ENCODE measurements around the gene TNS3. TPM values are rescaled to one million over a fixed set of nuclear protein-coding genes. Genes with fewer than 3 reads are reported as not detected.

Gene TNS3
- total RNA-seq, 1 experiment from 2014 or later = 147 TPM

DNA sequence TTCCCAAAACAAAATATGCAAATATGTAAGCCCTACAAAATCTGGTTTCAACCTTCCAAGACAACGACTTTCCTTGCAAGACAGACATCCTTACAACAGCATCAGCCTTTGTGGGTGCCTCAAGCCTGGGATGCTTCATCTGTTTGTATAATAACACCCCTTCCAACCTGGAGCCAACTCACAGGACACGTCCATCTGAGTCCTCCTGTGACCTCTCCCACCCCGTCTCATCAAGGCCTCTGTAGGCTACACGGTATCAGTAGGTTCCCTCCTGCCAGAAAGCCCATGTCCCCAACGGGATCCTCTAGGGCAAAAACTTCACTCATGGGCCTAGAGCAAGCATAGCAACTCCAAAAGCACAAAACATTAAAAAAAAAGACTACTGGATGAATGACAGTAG, 173.2 kb downstream of the TNS3 start:
- no peak for DNase-seq (ENCODE audit: low spot score)

DNA sequence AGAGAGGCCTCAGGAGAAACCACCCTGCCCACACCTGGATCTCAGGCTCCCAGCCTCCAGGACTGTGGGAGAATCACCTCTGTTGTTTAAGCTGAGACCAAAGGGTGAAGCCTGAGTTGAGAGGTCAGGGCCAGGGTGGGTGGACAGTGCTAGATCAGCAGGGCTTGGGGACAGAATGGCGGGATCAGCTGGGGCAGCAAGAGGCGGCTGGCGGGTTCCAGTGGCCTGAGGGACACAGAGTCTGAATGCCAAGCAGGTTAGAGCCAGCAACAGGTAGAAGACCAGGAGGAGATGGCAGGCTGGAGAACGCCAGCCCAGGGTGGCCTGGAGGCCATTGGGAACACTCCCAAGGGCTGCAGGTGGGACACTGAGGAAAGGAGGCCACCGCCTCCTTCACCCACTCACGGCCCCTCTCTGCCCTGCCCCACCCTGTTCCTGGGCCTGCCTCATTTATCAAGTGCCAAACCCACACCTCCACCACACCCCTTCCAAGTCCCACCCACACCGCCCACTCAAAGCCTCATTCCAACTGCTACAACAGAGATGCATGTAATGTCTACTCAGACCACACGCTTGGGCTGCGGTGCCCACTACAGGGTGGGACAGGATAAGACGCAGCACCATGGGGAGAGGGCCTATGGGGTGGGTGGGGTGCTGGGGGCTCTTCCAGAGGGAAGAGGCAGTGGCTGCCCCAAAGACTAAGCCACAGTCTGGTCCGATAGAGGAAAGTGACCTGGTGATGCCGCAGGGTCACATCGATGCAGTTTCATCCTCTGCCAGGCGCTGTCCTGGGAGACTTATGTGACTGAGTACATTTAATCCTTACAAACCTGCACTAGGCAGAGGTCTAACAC, 173.9 kb downstream of the TNS3 start:
- no peak for DNase-seq (ENCODE audit: low spot score)

DNA sequence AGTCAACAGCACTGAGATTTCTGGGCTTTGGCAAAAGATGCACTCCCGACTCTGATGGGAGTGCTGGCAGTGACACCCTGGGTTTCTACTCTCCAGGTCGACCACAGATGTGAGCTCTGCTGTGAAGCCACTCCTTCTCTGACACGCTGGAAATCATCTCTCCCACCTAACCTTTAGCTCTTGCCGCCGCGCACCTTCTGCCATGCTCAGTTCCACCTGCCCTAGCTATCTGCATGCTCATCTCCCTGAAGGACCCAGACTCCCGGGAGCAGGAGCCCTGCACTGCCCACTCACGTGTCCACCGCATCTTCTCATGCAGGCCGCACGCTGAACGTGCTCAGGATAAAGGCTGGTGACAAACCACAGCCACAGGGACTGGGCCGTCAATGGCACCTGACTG, 174.8 kb downstream of the TNS3 start:
- DNase-seq (ENCODE audit: low spot score) = no peak

DNA sequence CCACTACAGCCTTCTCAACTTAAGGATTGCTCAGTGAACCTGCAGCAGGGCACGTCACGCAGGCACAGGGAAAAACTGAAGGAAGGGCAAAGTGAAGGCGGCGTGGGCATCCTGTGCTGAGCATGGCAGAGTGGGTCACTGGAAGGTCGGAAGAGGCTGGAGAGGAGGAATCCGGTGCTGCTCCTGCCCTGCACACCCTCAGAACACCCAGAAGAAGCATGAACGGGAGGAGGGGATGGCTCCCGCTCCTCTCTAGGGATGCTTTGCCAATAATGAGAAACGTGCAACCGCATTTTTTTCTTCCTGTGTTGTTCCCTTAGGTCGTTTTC, 175.1 kb downstream of the TNS3 start:
- no peak for DNase-seq (ENCODE audit: low spot score)

DNA sequence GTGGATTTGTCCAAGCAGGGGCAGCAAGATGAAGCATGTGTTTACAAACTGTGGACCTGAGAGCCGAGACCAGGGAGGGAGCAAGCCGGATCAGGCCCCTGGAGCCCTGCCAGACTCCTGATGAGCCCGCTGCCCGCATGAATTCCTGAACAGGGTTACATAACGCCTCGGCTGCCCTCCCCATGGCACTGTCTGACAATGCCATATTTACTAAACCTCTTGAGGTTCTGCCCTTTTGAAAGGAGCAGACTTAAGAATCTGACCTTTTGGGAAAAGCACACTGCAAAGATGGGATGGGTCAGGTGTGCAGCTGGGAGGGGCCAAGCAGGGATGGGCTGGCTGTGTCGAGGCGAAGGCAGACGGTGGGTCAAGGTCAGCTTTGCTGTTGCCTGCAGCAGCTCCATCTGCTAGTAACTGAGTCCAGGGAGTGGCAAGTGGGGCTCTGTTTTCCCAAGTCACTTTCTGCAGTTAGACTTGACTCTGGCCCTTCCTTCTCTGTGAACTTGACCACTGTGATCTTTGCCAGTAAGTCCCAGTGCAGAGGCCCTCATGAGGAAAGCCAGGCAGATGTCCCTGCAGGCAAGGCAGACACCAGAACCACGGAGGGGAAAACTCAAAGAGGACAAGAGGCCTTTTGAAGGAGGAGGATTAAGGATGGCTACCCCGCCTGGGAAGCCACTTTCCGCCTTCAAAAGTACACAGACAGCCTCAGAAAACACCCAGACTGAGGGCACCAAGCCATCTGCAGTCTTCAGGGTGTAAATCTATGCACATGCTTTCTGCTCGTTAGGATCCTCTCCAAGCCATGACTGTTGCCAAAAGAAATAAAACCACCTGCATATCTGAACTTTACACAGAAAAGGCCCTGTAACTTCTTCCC, 175.8 kb downstream of the TNS3 start:
- peak; percentile 89 for DNase-seq (ENCODE audit: low spot score)

DNA sequence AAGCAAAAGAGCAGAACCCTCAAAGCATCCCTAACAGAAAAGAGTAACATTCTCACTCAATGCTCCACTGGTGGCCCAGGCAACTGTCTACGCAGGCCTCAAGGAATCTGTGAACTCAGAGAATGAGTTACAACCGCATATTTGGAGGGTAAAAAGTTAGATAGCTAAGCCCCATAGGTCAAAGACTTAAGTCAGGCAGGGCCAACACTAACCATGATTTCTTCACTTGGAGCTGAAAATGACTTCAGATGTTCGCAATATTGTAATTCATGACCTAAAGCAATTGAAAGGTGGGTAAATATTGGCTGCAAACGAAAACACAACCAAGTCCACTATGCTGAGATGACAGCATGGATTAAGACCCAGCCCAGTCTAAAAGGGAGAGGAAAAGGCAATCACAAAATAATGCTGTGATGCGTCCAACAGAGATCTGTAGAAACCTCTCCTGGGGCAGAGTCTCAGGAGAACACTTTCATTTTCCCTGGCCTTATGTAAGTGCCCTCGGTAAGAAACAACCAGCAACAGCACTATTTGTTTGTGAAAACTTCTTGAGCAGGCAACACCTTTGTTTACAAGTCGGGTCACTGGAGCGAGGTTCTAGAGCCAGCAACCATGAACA, 176.5 kb downstream of the TNS3 start:
- DNase-seq (ENCODE audit: low spot score) = no peak

DNA sequence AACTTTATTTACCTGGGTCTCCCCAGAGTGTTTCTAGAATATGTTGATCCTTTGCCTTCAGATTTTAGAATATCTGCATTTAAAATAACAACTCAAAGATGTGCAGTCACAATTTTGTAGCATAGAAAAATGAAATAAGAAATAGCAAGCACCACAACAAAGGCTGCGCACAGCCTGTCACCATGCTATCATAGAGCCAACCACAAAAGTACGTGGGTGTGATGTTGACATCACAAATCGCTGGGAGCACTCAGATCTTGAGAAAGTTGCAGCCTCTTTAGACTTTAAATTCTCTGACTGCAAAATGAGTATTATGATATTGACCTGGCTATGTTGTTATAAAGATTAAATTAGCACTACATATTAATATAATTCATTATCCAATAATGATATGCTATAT, 177.9 kb downstream of the TNS3 start:
- DNase-seq (ENCODE audit: low spot score) = no peak

DNA sequence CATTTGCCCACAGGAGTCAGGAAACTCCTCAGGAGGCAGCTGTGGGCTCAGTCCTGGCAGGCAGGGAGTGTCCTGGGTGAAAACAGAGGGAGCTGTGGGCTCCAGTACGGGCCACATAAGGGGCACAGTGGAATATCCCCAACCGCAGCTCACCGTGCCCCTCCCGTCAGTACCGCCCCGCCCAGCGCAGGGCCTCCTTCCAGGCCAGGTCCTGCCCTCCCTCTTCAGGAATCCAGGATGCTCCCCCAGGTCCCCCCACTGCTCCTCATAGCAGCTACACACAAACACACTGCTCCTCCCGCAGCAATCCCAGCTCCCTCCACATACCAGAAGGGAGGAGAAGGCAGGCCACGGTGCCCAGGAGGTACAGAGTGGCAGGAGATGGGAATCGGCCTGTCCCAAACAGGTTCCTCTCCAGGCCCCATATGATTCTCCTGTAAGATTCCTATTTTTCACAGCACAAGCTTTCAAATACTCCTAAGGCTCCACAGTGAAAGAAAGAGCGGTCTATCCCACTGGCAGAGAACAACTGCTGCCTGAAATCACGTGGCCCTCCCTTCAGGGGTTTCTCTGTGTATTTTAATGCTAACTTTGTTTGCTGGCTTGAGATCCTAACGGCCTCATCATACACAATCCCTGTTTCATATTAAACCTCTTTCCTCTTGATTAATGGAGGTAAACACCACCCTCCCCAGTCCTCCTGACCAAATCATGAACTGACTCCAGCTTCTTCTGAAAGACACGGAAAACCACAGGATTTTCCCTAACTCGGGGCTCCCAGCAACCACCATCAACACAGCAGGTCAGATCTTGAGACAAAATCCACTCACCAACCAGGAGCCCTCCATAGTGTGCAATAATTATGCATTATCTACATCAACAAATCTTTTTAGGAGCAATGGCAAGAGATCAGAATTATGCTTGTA, 178.7 kb downstream of the TNS3 start:
- DNase-seq (ENCODE audit: low spot score) = no peak

DNA sequence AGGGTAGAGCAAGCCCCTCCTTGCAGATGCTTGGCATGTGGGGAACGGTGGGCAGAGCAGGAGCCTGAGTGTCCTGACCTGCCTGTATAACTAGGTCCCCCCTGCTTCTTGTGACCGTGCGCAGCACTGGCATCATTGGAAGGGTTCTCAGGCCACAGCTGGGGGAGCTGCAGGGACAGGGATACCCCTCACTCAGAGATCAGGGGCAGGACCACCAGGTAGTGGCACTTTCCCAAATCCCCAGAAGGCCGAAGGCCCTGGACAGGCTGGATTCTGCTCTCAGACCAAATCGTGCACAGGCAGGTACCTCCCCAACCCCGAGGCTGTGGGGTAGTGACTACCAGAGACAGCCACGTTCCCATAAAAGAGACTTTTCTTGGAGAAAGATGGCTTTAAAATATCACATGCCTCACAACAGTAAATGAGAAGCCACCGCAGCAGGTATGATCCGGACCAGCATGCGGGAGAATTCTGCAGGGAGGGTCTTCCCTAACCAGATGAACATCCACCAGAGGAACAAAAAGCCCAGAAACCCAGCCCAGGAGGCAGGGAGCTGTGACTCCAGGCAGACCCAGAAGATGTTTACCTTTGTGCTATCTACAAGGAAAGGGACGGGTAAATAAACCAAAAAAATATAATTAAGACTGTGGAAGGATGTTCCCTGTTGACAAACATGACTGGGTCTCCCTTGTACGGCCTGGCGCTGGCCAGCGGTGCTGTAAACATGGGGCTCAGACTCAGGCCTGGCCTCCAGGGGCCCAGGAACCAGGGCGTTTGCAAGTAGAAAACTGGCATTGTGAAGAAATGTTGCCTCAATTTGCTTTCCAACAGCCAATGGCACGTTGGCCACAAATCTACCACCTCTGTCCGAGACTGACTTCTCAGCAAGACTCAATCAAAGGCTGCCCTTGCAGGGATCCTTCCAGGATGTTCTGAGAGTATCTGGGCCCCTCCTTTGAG, 180.0 kb downstream of the TNS3 start:
- DNase-seq (ENCODE audit: low spot score) = no peak

DNA sequence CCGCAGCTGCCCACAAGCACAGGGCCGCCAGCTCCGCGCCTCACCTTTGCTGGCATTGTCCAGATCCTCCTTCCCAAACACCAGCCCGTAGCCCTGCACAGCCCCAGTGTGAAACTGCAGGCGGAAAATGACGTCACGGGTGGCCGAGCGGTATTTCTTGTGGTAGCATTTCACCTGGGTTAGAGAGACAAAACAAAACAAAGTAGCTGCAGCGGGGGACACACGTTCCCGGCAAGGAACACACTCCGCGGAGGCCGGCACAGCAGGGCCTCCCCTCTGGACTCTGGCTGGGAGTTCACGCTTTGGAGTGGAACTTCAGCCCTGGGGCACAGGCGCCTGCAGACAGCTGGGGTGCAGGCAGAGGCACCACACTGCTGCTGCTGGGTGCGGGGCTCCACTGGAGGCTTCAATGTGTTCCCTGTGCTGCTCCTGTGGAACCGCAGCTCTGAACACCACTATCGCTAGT, 181.1 kb downstream of the TNS3 start:
- no peak for DNase-seq (ENCODE audit: low spot score)

DNA sequence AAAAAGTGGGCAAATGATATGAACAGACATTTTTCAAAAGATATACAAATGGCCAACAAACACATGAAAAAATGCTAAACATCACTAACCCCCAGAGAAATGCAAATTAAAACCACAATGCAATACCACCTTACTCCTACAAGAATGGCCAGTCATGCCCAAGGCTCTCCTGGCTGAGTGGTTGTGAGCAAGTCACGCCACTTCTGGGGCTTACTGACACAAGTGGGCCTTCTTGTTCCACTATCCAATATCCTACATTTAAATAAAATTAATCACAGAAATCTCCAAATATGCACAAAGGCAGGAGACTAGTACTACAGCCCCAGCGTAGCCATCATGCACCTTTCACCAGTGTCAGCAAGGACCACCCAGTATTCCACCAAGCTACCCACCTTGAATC, 181.9 kb downstream of the TNS3 start:
- no peak for DNase-seq (ENCODE audit: low spot score)

DNA sequence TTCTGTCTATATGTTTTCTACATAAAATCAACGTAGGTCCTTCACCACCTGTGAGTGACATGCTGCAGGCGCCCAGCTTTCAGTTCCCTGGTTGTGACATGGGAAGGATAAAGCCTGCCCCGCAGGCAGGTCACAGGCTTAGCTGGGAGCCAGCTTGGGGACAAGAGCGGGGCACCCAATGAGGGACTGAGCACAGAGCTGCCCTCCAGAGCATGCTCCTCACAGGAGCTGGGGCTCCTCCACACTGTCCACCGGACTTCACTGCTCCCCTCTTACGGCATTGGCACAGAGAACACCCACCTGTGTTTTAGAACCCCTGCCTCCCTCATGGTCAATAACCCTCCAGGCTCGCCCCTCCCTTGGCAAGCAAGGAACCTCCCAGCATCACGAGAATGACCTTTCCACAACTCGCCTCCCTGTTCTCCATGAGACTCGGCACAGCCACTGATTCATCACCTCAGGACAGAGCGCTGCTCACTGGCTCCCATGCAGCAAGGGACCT, 187.1 kb downstream of the TNS3 start:
- DNase-seq (ENCODE audit: low spot score) = no peak

DNA sequence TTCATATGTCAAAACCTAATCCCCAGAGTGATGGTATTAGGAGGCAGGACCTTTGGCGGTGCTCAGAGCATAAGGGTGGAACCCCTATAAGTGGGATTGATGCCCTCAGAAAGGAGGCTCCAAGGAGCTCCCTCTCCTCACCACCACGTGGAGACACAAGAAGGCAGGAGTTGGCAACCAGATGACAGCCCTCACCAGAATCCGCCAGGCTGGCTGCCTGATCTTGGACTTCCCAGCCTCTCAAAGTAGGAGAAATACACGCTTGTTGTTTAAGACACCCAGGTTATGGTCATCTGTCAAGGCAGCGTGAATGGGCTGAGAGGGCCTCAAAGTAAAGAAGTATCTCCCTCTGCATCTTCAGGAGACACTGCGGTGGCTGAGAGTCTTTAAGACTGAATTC, 187.7 kb downstream of the TNS3 start:
- DNase-seq (ENCODE audit: low spot score) = no peak

DNA sequence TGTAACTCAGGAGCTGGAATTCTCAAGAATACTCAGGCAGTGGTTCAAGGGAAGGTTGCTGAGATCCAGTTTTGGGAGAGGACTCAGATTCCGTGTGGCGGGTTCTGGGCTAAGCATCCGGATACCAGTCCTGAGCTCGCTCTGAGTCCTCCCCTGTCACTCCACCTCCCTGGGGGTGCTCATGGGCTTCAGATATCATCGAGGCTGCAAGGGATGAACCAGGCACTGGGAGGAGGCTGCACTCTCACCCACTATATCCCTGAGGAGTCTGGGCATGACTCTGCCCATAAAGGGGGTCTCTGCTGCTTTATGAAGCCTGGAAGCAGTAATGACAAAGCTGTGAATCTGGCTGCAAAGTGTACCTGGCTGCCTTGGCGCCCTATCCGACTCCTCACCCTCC, 188.5 kb downstream of the TNS3 start:
- DNase-seq (ENCODE audit: low spot score) = no peak

DNA sequence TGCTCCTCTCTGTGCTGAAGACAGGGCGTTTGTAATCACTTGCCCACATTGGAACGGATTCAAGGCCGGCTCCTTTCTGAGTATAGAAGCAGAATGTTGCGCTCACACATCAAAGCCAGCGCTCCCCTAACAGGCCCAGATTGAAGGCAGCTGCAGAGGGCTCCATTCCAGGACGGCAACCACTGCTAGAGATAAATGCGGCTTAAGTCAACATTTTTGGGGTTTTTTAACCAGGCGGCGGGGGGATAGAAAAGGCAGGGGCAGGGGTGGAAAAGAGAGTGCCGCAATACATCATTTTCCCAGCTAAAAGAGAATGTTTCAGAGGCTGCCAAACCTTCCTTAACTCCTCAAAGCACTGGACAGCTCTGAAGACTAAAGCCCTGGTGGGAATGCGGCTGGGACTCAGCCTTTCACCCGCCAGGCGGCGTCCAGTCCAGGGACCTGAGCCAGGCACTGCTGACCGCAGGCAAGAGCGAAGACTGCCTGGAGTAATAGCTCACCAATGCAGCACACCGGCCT, 189.6 kb downstream of the TNS3 start:
- no peak for DNase-seq (ENCODE audit: low spot score)

DNA sequence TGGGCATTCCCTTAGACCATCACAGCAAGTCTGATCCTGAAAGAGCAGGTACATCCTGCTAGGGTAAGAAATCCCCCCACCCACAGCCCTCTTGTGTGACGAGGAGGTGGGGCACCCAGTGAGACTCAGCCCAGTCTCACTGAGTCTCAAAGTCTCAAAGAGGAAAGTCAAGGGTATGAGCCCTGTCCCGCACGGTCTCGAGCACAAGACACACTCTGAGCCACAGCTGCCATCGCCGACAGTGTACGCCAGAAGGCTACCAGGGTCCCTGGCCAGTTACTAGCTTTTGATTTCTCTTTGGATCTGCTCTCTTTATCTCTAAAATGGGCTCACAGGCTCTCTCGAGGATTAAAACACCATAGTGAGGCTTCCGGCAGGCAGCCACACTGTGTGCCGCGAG, 190.2 kb downstream of the TNS3 start:
- DNase-seq (ENCODE audit: low spot score) = no peak

DNA sequence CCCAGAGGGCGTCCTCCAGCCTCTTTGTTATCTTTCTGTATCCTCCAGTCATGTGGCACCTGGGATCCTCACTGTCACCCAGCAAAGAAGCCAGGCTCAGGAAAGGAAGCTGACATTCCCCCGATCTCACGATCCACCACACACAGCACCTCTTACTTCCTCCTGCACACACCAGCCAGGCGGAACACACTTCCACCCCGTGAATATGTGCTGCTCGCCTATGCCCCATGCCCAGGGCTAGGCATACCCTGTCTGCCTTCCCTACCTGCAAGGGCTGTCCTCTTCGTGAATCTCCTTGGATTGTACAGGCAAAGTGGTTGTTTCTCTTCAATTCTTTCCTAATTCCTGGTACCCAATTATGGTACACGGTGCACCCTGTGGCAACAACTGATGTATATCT, 191.0 kb downstream of the TNS3 start:
- no peak for DNase-seq (ENCODE audit: low spot score)

DNA sequence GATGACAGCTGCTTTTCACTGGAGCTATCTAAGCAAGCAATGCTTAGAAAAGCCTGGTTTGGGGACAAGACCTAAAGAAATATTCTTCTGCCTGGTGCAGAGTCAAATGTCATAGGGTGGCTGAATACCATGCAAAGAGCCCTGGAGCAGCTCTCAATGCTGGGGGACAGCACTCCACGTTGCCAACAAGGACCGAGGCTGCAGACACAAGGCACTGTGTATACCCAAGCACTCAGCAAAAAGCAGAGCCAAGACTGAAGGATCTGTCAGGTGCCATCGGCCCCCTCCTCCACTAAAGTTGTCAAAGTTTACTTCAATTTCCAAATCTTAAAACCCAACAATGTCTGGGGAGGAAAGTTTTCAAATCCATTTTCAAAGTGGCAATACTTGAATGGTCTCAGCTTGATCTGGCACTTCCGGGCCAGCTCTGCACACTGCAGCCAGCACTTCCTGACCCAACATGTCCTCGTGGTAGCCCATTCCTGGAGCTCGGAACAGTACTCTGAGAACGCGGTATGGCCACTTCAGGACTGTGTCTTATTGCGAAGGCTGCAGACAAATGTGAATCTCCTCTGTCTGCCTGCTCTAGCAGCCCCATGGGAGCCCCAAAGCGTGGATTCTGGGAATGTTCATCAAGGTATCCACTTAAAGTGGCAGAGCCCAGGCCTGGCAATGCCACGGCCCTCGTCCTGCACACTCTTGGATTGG, 191.8 kb downstream of the TNS3 start:
- no peak for DNase-seq (ENCODE audit: low spot score)
